Measurements from ENCODE around the gene UBL3. TPM values are rescaled to one million over a fixed set of nuclear protein-coding genes. Genes with fewer than 3 reads are reported as not detected.

UBL3 gene
- total and polyA plus RNA-seq, 2 of the 8 experiments (the other 6 are each of a cell fraction or from before 2014, with no cell fraction given), result 5.3 to 16.1 TPM

DNA sequence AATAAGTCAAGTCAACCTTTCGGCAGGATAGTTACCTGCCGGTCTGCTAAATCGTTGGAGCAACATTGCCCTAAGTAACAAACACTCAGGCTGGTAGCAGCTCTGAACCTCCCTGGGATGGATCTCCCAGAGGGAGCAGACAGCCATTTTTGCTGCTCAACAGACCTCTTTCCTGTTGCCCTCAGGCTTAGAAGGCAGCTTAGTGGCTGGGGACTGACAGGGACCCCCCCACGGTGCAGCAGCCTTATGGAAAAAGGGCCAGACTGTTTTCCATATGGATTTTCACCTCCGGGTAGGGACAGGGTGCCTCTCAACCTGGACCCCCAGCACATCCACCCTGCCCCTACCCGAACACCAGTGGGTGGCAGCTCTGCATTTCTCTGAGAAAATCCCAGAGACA, 49.7 kb downstream of the UBL3 start:
- Histone ChIP-seq H3K23ac (ENCODE audit: insufficient read length) (no peak overlapping the region), H3K4me1 (replicated peaks in 1 of 4; ENCODE audit: control insufficient read depth in 3 of 4, insufficient read depth in 4 of 4, low read length in 3 of 4) (peaks cover 0 to 9% (median under 1%) of the 10 kb centered on the region in 4 experiments; a peak in 2 of 7 replicates), H4K8ac (ENCODE audit: extremely low read depth, insufficient read depth, low read length) (peak overlapping the region; percentile 8; the same call in 1 of the 2 replicates), H3K27me3 (replicated peaks in 1 of 4; ENCODE audit: control insufficient read depth in 3 of 4, extremely low read depth in 1 of 4, insufficient read depth in 3 of 4, low read length in 3 of 4) (no peaks in the 10 kb centered on the region), H4K20me1 (replicated peaks in 1 of 2; ENCODE audit: control insufficient read depth in 1 of 2, insufficient read depth in 2 of 2, low read length in 2 of 2) (peaks cover 2 to 4% of the 10 kb centered on the region in 2 experiments), H3K36me3 (ENCODE audit: control insufficient read depth in 2 of 4, insufficient read depth in 4 of 4, low read length in 3 of 4) (no peaks in the 10 kb centered on the region), H2BK20ac (ENCODE audit: low read length) (0 out of 2 replicates have a peak overlapping the region, but pooled peaks have one; percentile 35), H3K4ac (replicated peaks; ENCODE audit: insufficient read length, low read depth, low read length) (no peak overlapping the region), H4K5ac (ENCODE audit: insufficient read length, low read depth, low read length) (no peak overlapping the region), H3K56ac (replicated peaks; ENCODE audit: insufficient read length, low read depth, low read length) (no peak overlapping the region), H2BK120ac (replicated peaks; ENCODE audit: low read depth, low read length) (peak overlapping the region; percentile 18), H3K18ac (ENCODE audit: extremely low read depth, low read length) (0 out of 2 replicates have a peak overlapping the region, but pooled peaks have one; percentile 24), H2BK15ac (ENCODE audit: low read length) (no peak overlapping the region), H3K27ac (ENCODE audit: low read depth, low read length) (no peak overlapping the region), H3K79me2 (ENCODE audit: control insufficient read depth in 1 of 2, insufficient read depth in 2 of 2, low read length in 2 of 2) (peaks cover 0 to 82% of the 10 kb centered on the region in 2 experiments; a peak in 2 of 4 replicates), H3K9ac (replicated peaks in 1 of 4; ENCODE audit: extremely low read depth in 1 of 4, low read depth in 3 of 4, low read length in 3 of 4) (no peak overlapping the region), H3K23me2 (ENCODE audit: low read depth, low read length) (no peaks in the 10 kb centered on the region), H2AFZ (ENCODE audit: low read length) (no peak overlapping the region), H3K4me2 (ENCODE audit: insufficient read depth in 1 of 2, low read depth in 2 of 2, low read length in 2 of 2) (no peak overlapping the region), H3K14ac (ENCODE audit: insufficient read length) (no peak overlapping the region), H2BK5ac (ENCODE audit: low read depth, low read length) (no peak overlapping the region), H4K91ac (replicated peaks; ENCODE audit: insufficient read length, low read length) (no peak overlapping the region), H2AK5ac (ENCODE audit: low read depth, low read length) (no peak overlapping the region), H3K9me3 (ENCODE audit: insufficient read depth in 2 of 2, low read depth in 1 of 2, low read length in 1 of 2) (no peaks in the 10 kb centered on the region), H3K79me1 (ENCODE audit: low read depth, low read length) (no peaks in the 10 kb centered on the region), H2BK12ac (ENCODE audit: low read depth, low read length) (no peak overlapping the region; the same call in 1 of the 2 replicates), H3K4me3 (ENCODE audit: extremely low read depth in 1 of 4, insufficient read depth in 2 of 4, low read depth in 3 of 4, low read length in 4 of 4) (no peak overlapping the region)
- ChIA-PET CTCF (ENCODE audit: partially characterized antibody) (interaction anchor here (0.6 to 2.5 kb wide), 7 partner anchors 17 to 160 kb away, joined by 3 to 10 read pairs (median 3); no protein-coding TSS in a partner anchor), POLR2A (ENCODE audit: partially characterized antibody) (interaction anchor here (0.5 to 1.6 kb wide), 2 partner anchors 66 to 205 kb away, joined by 3 to 4 read pairs; partner anchors contain the start of gene SLC7A1)
- TF ChIP-seq CREB1 (IDR thresholded peaks at IDR 0.05), result no peak
- peak; percentile 40; the same call in 1 of the 2 replicates for TF ChIP-seq YY1 (IDR thresholded peaks at IDR 0.05; ENCODE audit: low read depth, low read length)
- TF ChIP-seq POU5F1 (IDR thresholded peaks at IDR 0.05; ENCODE audit: low read depth, low read length), result no peak
- DNase-seq (ENCODE audit: low read depth in 1 of 2, low spot score in 2 of 2), result no peak
- 90% methylated on average over 6 of the region's 6 CpGs; no CpG with 5 or more reads in 1 of the 2 experiments for WGBS, 2 experiments (ENCODE audit: extremely low coverage in 1 of 2, insufficient coverage in 1 of 2, insufficient read length in 1 of 2, insufficient replicate concordance in 2 of 2, low coverage in 1 of 2, low lambda C conversion rate in 2 of 2, missing lambda C conversion rate in 1 of 2)
- peak; percentile 48 for FAIRE-seq
